IPS-11a (cell line): ENCODE measurements around the gene IGSF6.

Source experiments
- H3K4me3 ChIP-seq: one replicate; pipeline ENCODE4 v1.5.1; 2013; ENCODE audit warnings: low read depth, low read length, control low read depth

The IGSF6 gene

GRCh38 chr16:21602785-21603184 is 49.6 kb downstream of the IGSF6 start:
- no peak overlapping the region for H3K4me3 ChIP-seq

DNA sequence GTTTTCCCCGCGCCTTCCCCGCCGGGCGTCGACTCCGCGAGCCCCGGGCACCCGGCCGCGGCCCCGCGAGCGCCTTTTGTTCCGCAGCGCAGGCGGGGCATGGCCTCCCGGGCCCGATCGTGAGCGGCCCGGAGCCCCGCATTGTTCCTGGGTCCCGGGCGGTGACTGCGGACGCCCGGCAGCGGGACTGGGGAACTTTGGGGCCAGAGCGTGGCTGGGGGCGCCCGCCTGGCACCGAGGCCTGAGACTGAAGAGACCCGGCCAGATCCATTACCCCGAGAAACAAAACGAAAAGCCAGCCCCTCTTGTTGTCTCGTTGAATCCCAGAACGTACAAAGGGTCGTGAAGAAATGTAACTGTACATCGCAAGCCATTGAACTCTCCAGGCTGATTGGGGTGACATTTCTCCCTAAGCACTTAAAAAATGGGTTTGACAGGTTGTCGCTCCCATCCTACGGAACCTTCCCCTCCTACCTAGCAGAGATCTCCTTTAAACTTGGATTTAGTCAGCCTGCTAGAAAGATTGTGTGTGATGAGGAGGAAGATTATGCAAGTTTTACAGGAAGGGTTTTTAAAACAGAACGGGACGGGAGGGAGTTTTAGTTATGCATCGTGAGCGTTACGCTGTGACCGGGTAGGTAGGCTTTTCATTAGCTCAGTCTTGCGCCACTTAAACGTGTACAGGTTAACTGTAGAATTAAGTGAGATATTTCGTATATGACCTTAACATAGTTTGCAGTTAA is 52.2 kb downstream of the IGSF6 start:
- H3K4me3 ChIP-seq = peak overlapping the region; percentile 59

DNA sequence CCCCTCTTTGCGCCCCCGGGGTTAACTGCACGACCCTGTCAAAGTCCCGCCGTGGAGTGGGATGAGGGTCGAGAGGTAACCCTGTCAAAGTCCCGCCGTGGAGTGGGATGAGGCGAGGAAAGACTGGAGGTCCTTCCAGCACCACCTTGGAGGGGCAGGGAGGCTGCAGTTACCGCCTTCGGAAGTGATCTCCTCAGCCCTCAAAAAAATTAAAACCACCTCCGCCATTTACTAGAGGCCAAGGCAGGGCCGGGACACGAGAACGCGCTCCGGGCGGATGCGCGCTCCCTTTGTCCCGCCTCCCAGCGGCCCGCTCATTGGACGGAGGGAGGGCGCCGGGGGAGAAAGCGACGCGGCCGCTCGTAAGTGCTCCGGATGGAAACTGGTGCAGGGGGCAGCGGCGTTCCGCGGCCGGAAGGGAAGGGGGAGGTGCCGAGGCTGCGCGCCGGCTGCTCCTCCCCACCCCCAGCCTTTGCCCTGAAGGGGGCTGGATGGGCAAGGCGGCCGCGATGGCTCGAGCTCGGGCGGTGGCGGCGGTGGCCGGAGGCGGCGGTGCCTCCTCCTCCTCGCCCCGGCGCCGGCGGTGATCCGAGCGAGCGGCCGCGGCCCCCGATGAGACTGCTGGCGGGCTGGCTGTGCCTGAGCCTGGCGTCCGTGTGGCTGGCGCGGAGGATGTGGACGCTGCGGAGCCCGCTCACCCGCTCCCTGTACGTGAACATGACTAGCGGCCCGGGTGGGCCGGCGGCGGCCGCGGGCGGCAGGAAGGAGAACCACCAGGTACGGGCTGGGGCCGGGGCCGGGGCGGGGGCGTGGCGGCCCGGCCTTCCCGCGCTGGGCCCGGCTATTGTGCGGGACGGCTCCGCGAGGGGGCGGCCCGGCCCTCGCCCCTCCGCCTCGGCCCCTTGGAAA is 53.0 kb downstream of the IGSF6 start, which contains the start of gene METTL9:
Gene METTL9, plus strand, starts transcription at position 456 of the 909 bp plus-strand sequence. Its CDS starts 157 bp downstream, at position 613.
- H3K4me3 ChIP-seq = peak within 1 kb of the TSS; percentile 94

- H3K4me3 ChIP-seq = peak overlapping the region; percentile 94
These were observed 53.7 kb downstream of the IGSF6 start for GRCh38 chr16:21598701-21599121.

- no peak overlapping the region for H3K4me3 ChIP-seq
These were observed 54.2 kb downstream of the IGSF6 start for GRCh38 chr16:21598206-21598605.

GRCh38 chr16:21597561-21598030 is 54.8 kb downstream of the IGSF6 start:
- no peak overlapping the region for H3K4me3 ChIP-seq

GRCh38 chr16:21593530-21594289 is 58.7 kb downstream of the IGSF6 start:
- no peak overlapping the region for H3K4me3 ChIP-seq

DNA sequence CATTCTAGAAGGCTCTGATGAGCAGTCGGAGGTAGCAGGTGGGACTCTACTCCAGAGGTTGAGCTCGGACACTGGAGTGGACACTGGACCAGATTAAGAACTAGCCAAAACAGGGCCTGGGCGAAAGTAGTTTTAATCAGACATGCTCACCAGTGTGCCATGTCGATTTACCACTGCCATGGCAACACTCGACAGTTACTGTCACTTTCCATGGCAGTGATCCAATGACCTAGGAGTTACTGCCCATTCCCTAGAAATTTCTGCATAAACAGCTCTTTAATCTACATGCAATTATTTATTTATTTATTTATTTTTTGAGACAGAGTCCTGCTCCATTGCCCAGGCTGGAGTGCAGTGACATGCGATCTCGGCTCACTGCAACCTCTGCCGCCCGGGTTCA is 60.2 kb downstream of the IGSF6 start:
- no peak overlapping the region for H3K4me3 ChIP-seq

DNA sequence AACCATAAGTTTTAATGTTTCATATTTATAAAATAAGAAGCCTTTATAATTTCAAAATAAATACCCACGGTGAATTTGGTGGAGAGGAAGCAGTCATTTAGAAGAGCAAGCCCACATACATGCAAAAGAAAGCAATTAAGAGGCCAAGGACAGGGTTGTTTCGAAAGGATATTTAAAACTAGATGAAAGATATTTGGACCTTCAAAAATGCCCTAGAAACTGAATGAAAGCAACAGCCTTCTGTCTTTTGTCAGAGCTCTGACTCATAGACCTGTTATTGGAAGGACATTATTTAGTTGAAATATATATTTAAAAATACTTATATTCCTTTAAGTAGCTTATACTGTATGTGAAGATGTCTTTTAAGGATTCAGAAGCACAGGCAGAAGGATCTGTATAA is 61.6 kb downstream of the IGSF6 start:
- H3K4me3 ChIP-seq = no peak overlapping the region

DNA sequence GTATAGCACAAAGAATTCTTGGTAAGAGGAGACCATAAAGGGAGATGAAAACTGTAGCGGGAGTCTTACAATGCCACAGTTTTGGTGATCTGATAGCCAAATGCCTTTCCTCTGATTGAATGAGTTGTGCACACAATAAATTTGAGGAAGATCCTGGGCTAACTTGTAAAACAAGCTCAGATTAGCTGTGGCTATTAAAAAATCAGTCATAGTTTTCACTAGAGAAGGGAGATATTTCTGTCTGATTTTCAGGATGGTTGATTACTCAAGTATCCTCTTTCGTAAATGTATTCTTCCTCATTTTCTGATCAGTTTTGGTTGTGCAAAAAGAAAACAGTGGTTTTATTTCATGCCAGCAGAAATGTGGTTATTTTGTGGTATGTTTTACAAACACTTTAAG is 62.1 kb downstream of the IGSF6 start:
- H3K4me3 ChIP-seq = no peak overlapping the region

DNA sequence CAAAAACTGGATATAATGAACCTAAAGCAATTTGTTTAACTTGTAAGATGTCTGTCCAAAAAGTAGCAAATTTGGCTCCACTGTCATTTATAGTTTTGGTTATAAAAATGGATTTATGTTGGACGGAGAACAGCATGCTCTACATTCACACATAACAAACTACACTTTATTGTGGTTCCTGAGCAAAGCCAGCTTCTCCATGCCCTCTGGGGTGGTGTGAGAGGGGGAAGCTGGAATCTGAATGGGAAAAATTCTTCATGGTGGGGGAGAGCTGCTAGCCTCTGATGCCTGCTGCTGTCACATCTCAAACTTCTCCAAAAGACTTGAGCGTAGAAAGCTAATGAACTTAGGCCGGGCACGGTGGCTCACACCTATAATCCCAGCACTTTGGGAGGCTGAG is 62.9 kb downstream of the IGSF6 start:
- no peak overlapping the region for H3K4me3 ChIP-seq
